ENCODE measurements around the gene TBC1D22A.
A peak's percentile ranks its signal among the peaks of the same experiment; 100 is the strongest.

The TBC1D22A gene

GRCh38 chr22:46826438-46827135 is 64.1 kb downstream of the TBC1D22A start:
- H3K9me3 ChIP-seq (ENCODE audit: low read length): no peaks in the 10 kb centered on the region

DNA sequence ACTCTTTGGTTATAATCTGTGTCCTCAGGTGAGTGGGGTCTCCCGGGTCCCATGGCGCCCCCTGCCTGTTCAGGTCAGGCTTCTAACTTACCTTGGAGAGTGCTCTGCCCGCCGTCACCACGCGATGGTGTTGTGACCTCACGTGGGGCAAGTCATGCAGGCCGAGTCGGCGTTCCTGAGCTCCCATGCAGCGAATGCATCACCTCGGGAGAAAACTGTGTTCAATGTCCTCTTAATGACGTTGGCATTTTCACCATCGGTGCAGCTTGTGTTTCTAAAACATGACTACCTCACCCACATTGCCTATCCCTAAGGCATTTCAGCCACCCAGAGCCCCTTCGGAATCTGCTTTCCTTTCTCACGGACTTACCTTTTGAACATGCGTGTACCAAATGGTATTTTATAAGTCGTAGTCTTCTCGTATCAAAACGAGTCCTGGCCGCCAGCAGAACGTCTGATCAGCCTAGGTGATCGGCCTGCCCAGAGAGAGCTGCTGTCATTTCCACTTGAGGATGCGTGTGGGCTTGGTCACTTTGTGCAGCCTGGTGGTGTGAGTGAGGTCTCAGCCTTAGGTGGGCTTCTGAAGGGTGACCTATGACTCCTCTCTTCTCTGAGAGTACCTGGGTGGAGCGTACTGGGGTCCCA is 64.8 kb downstream of the TBC1D22A start:
- no peaks in the 10 kb centered on the region for H4K20me1 ChIP-seq (ENCODE audit: insufficient read depth, low read length)
- no peaks in the 10 kb centered on the region for H3K9me3 ChIP-seq (ENCODE audit: low read length)
- no peaks in the 10 kb centered on the region for H3K4me1 ChIP-seq (ENCODE audit: insufficient read depth, low read length, severe bottlenecking)
- H3K27me3 ChIP-seq (ENCODE audit: insufficient read depth, low read length): no peaks in the 10 kb centered on the region
- H3K79me2 ChIP-seq (ENCODE audit: insufficient read depth, low read length): no peaks in the 10 kb centered on the region
- peaks cover 44% of the 10 kb centered on the region; the same call in 1 of the 2 replicates for H3K36me3 ChIP-seq (ENCODE audit: insufficient read depth, low read length)
- no peak overlapping the region for H3K4me2 ChIP-seq (ENCODE audit: low read length)
- no peak overlapping the region for H2AFZ ChIP-seq (ENCODE audit: low read length)
- H3F3A ChIP-seq (ENCODE audit: insufficient read depth, low read length): no peaks in the 10 kb centered on the region
- TF ChIP-seq EZH2 (IDR thresholded peaks at IDR 0.05; ENCODE audit: borderline replicate concordance, low read length) (no peak), CTCF (IDR thresholded peaks at IDR 0.05; ENCODE audit: low read length) (peak; percentile 36; the same call in 1 of the 2 replicates)
- no peak overlapping the region for H3K9ac ChIP-seq (ENCODE audit: low read length)
- no peak overlapping the region for H3K27ac ChIP-seq (ENCODE audit: low read depth, low read length, poor library complexity, severe bottlenecking)
- no peaks in the 10 kb centered on the region for H3K9me2 ChIP-seq (ENCODE audit: low read depth, low read length)
- no peak overlapping the region for H3K4me3 ChIP-seq (ENCODE audit: low read depth, low read length, poor library complexity, severe bottlenecking)

More at GRCh38 chr22:46826438-46827135, 64.1 kb downstream of the TBC1D22A start:
- Histone ChIP-seq H3K27ac (ENCODE audit: low read depth, low read length, poor library complexity, severe bottlenecking) (no peak overlapping the region), H3K36me3 (ENCODE audit: insufficient read depth, low read length) (peaks cover 45% of the 10 kb centered on the region; the same call in 1 of the 2 replicates), H2AFZ (ENCODE audit: low read length) (no peak overlapping the region), H3F3A (ENCODE audit: insufficient read depth, low read length) (no peaks in the 10 kb centered on the region), H3K4me2 (ENCODE audit: low read length) (no peak overlapping the region), H3K4me3 (ENCODE audit: low read depth, low read length, poor library complexity, severe bottlenecking) (no peak overlapping the region), H3K9ac (ENCODE audit: low read length) (no peak overlapping the region), H4K20me1 (ENCODE audit: insufficient read depth, low read length) (no peaks in the 10 kb centered on the region), H3K9me2 (ENCODE audit: low read depth, low read length) (no peaks in the 10 kb centered on the region), H3K4me1 (ENCODE audit: insufficient read depth, low read length, severe bottlenecking) (no peaks in the 10 kb centered on the region), H3K79me2 (ENCODE audit: insufficient read depth, low read length) (peaks cover 1% of the 10 kb centered on the region; the same call in 1 of the 2 replicates), H3K27me3 (ENCODE audit: insufficient read depth, low read length) (no peaks in the 10 kb centered on the region)
- TF ChIP-seq EZH2 (IDR thresholded peaks at IDR 0.05; ENCODE audit: borderline replicate concordance, low read length): no peak

DNA sequence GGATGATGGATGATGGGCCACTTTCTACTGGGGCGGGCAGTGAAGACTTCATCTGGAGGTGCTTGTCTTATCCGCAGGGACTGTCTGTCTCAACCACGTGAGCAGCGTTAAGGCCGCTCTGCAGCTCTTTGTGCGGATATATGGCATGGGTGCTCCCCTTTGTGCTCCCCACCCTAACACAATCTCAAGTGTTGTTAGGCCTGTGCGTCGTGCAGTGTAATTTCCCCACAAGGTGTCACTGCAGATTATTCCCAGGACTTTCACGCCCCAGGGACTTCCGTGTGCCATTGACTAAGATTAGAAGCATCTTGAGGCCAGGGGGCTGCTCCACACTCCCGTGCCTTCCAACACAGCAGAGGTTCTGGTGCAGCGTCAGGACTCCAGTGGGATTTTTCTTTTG is 65.3 kb downstream of the TBC1D22A start:
- Histone ChIP-seq H3K27ac (ENCODE audit: low read depth, low read length, poor library complexity, severe bottlenecking) (no peak overlapping the region), H3K4me2 (ENCODE audit: low read length) (no peak overlapping the region), H3K9me2 (ENCODE audit: low read depth, low read length) (no peaks in the 10 kb centered on the region), H3K4me3 (ENCODE audit: low read depth, low read length, poor library complexity, severe bottlenecking) (no peak overlapping the region), H3K4me1 (ENCODE audit: insufficient read depth, low read length, severe bottlenecking) (no peaks in the 10 kb centered on the region), H2AFZ (ENCODE audit: low read length) (no peak overlapping the region), H3K79me2 (ENCODE audit: insufficient read depth, low read length) (no peaks in the 10 kb centered on the region), H3K27me3 (ENCODE audit: insufficient read depth, low read length) (no peaks in the 10 kb centered on the region), H3K9ac (ENCODE audit: low read length) (no peak overlapping the region), H3F3A (ENCODE audit: insufficient read depth, low read length) (no peaks in the 10 kb centered on the region), H4K20me1 (ENCODE audit: insufficient read depth, low read length) (no peaks in the 10 kb centered on the region), H3K36me3 (ENCODE audit: insufficient read depth, low read length) (peaks cover 39% of the 10 kb centered on the region; the same call in 1 of the 2 replicates), H3K9me3 (ENCODE audit: low read length) (no peaks in the 10 kb centered on the region)
- TF ChIP-seq EZH2 (IDR thresholded peaks at IDR 0.05; ENCODE audit: borderline replicate concordance, low read length) (no peak), CTCF (IDR thresholded peaks at IDR 0.05; ENCODE audit: low read length) (no peak; the same call in 1 of the 2 replicates)
